GM19043 (cell line): ENCODE results near the gene MYOCD.

Source experiments
- ATAC-seq: cut with Tn5 transposase; IDR thresholded peaks from one replicate; pipeline ENCODE4 v1.9.1; 2021; ENCODE audit warnings: low read depth; ENCODE audit not compliant: unreplicated experiment

MYOCD gene

GRCh38 chr17:12815642-12816141 is 150.0 kb downstream of the MYOCD start:
- peak; percentile 100 for ATAC-seq
